ENCODE data around the gene FOXL3. TPM values are rescaled to one million over a fixed set of nuclear protein-coding genes. Genes with fewer than 3 reads are reported as not detected.

The FOXL3 gene
- total RNA-seq, 1 experiment from 2014 or later, result not detected

GRCh38 chr7:282621-283020, 7.3 kb upstream of the FOXL3 start:
- H3K4me1 ChIP-seq (ENCODE audit: insufficient read depth, low read length, poor library complexity, severe bottlenecking), result no peaks in the 10 kb centered on the region
- no TSS peak for BruUV-seq (replicated peaks)
- H3K4me3 ChIP-seq (ENCODE audit: low read depth, low read length, poor library complexity, severe bottlenecking), result no peak overlapping the region
- intact Hi-C loops (cut with micrococcal nuclease; ENCODE audit: unreplicated experiment), result no loop called here
- ChIA-PET CTCF (no interaction called here), POLR2A (ENCODE audit: low non-redundant PET) (no interaction called here)
- H3K27ac ChIP-seq (ENCODE audit: low read depth, low read length, poor library complexity, severe bottlenecking), result no peak overlapping the region
- no peaks in the 10 kb centered on the region for H3K36me3 ChIP-seq (ENCODE audit: insufficient read depth, low read length, poor library complexity, severe bottlenecking)
- TF ChIP-seq CTCF (conservative IDR thresholded peaks at IDR 0.05; ENCODE audit: low read depth, low read length), result no peak
- TF ChIP-seq EZH2 (IDR thresholded peaks at IDR 0.05; ENCODE audit: borderline replicate concordance, low read depth, low read length, poor library complexity, severe bottlenecking), result no peak
- peaks cover 46% of the 10 kb centered on the region for H3K27me3 ChIP-seq (replicated peaks; ENCODE audit: insufficient read depth, low read depth, low read length, poor library complexity)
- DNase-seq (ENCODE audit: low spot score), result no peak
- no peaks in the 10 kb centered on the region for H3K9me3 ChIP-seq (ENCODE audit: low read depth, low read length, poor library complexity, severe bottlenecking)

DNA sequence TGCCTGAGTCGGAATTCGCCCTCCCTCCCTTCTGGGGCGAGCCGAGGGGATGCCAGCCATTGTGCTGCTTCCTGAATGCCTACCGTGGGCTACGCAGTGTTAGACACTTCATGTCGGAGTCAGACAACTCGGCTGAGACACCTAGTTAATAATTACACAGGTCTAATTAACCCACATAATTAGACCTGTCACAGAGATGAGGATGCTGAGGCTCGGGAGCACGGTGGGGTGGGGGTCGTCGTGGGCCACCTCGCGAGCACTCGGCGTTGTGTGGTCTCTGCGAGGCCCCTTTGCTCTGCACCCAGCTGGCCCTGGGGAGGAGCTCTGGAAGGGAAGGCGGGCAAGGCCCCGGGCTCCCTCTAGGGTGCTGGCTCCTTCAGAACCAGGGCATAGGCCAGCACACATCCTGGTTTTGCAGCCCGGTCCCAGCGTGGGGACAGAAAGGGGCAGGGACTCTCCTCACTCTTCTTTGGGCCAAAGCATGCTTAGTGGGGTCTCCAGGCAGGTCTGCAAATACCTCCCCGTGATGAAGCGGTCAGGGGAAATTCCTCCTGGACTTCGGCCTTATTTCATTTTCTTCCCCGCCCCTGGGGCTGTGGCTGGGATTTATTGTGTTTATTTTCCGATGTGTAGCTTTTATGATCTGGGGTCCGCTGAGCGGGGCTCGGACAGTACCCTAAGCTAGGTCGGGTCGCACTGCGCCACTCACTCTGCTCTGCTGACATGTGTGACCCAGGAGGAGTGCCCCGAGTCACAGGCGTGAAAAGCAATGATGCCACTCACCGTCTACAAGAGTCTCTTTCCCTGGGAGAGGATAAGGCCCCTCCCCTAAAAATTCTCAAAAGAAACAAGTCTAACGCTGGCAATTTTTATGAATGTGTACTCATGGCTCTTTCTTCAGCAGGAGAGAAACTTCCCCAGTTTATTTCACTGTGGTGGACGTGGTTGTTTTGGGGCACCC, 4.9 kb upstream of the FOXL3 start:
- Histone ChIP-seq H3K27ac (ENCODE audit: low read depth, low read length, poor library complexity, severe bottlenecking) (no peak overlapping the region), H3K9me3 (ENCODE audit: low read depth, low read length, poor library complexity, severe bottlenecking) (no peaks in the 10 kb centered on the region), H3K36me3 (ENCODE audit: insufficient read depth, low read length, poor library complexity, severe bottlenecking) (no peaks in the 10 kb centered on the region), H3K4me1 (ENCODE audit: insufficient read depth, low read length, poor library complexity, severe bottlenecking) (no peaks in the 10 kb centered on the region), H3K27me3 (replicated peaks; ENCODE audit: insufficient read depth, low read depth, low read length, poor library complexity) (peaks cover 70% of the 10 kb centered on the region), H3K4me3 (ENCODE audit: low read depth, low read length, poor library complexity, severe bottlenecking) (no peak overlapping the region)
- DNase-seq (ENCODE audit: low spot score), result no peak
- POLR2A ChIA-PET (ENCODE audit: low non-redundant PET), result no interaction called here
- TF ChIP-seq CTCF (conservative IDR thresholded peaks at IDR 0.05; ENCODE audit: low read depth, low read length) (no peak), EZH2 (IDR thresholded peaks at IDR 0.05; ENCODE audit: borderline replicate concordance, low read depth, low read length, poor library complexity, severe bottlenecking) (no peak)
- intact Hi-C loops (cut with micrococcal nuclease; ENCODE audit: unreplicated experiment), result no loop called here
- BruUV-seq (replicated peaks), result no TSS peak
- CTCF ChIA-PET, result no interaction called here

GRCh38 chr7:285731-286130, 4.2 kb upstream of the FOXL3 start:
- no peaks in the 10 kb centered on the region for H3K9me3 ChIP-seq (ENCODE audit: low read depth, low read length, poor library complexity, severe bottlenecking)
- BruUV-seq (replicated peaks), result no TSS peak
- CTCF ChIA-PET, result no interaction called here
- TF ChIP-seq CTCF (conservative IDR thresholded peaks at IDR 0.05; ENCODE audit: low read depth, low read length) (no peak), EZH2 (IDR thresholded peaks at IDR 0.05; ENCODE audit: borderline replicate concordance, low read depth, low read length, poor library complexity, severe bottlenecking) (no peak)
- POLR2A ChIA-PET (ENCODE audit: low non-redundant PET), result no interaction called here
- peaks cover 74% of the 10 kb centered on the region for H3K27me3 ChIP-seq (replicated peaks; ENCODE audit: insufficient read depth, low read depth, low read length, poor library complexity)
- H3K4me3 ChIP-seq (ENCODE audit: low read depth, low read length, poor library complexity, severe bottlenecking), result no peak overlapping the region
- H3K4me1 ChIP-seq (ENCODE audit: insufficient read depth, low read length, poor library complexity, severe bottlenecking), result no peaks in the 10 kb centered on the region
- no peak for DNase-seq (ENCODE audit: low spot score)
- H3K36me3 ChIP-seq (ENCODE audit: insufficient read depth, low read length, poor library complexity, severe bottlenecking), result no peaks in the 10 kb centered on the region
- intact Hi-C loops (cut with micrococcal nuclease; ENCODE audit: unreplicated experiment), result no loop called here
- no peak overlapping the region for H3K27ac ChIP-seq (ENCODE audit: low read depth, low read length, poor library complexity, severe bottlenecking)

Measured in A673 (cell line).